ENCODE data around the gene RCOR3. TPM values are rescaled to one million over a fixed set of nuclear protein-coding genes. Genes with fewer than 3 reads are reported as not detected.

The RCOR3 gene
- total and polyA plus RNA-seq, 2 of the 8 experiments (the other 6 are each of a cell fraction or from before 2014, with no cell fraction given): 21.4 to 36.3 TPM

- H3K4me2 ChIP-seq (ENCODE audit: insufficient read depth in 1 of 2, low read depth in 2 of 2, low read length in 2 of 2): no peak overlapping the region
- no peak overlapping the region for H3K4ac ChIP-seq (replicated peaks; ENCODE audit: insufficient read length, low read depth, low read length)
- ChIA-PET CTCF (ENCODE audit: partially characterized antibody) (interaction anchor here (1.5 kb wide), 1 partner anchor 204 kb away, joined by 6 read pairs; no protein-coding TSS in a partner anchor), POLR2A (ENCODE audit: partially characterized antibody) (interaction anchor here (1.4 to 1.5 kb wide), 2 partner anchors 18 to 20 kb away, joined by 3 read pairs; no protein-coding TSS in a partner anchor)
- no peak overlapping the region for H3K9ac ChIP-seq (replicated peaks in 1 of 4; ENCODE audit: extremely low read depth in 1 of 4, low read depth in 3 of 4, low read length in 3 of 4)
- no peak overlapping the region for H2BK12ac ChIP-seq (ENCODE audit: low read depth, low read length)
- H3K23ac ChIP-seq (ENCODE audit: insufficient read length): no peak overlapping the region
- no peak for DNase-seq (ENCODE audit: low read depth in 1 of 2, low spot score in 2 of 2)
- H2AK5ac ChIP-seq (ENCODE audit: low read depth, low read length): no peak overlapping the region
- H4K20me1 ChIP-seq (replicated peaks in 1 of 2; ENCODE audit: control insufficient read depth in 1 of 2, insufficient read depth in 2 of 2, low read length in 2 of 2): no peaks in the 10 kb centered on the region
- H4K8ac ChIP-seq (ENCODE audit: extremely low read depth, insufficient read depth, low read length): no peak overlapping the region
- no peaks in the 10 kb centered on the region for H3K27me3 ChIP-seq (replicated peaks in 1 of 4; ENCODE audit: control insufficient read depth in 3 of 4, extremely low read depth in 1 of 4, insufficient read depth in 3 of 4, low read length in 3 of 4)
- no peak overlapping the region for H3K18ac ChIP-seq (ENCODE audit: extremely low read depth, low read length)
- no peak overlapping the region for H2AFZ ChIP-seq (ENCODE audit: low read length)
- H3K4me3 ChIP-seq (ENCODE audit: extremely low read depth in 1 of 4, insufficient read depth in 2 of 4, low read depth in 3 of 4, low read length in 4 of 4): no peak overlapping the region
- no peaks in the 10 kb centered on the region for H3K23me2 ChIP-seq (ENCODE audit: low read depth, low read length)
- H3K79me1 ChIP-seq (ENCODE audit: low read depth, low read length): no peaks in the 10 kb centered on the region
- no peak for FAIRE-seq
- H2BK120ac ChIP-seq (replicated peaks; ENCODE audit: low read depth, low read length): no peak overlapping the region
- peaks cover 7 to 36% (median 16%) of the 10 kb centered on the region in 4 experiments for H3K36me3 ChIP-seq (ENCODE audit: control insufficient read depth in 2 of 4, insufficient read depth in 4 of 4, low read length in 3 of 4)
- no peak overlapping the region for H4K5ac ChIP-seq (ENCODE audit: insufficient read length, low read depth, low read length)
- no peaks in the 10 kb centered on the region for H3K9me3 ChIP-seq (ENCODE audit: insufficient read depth in 2 of 2, low read depth in 1 of 2, low read length in 1 of 2)
- no peak overlapping the region for H3K56ac ChIP-seq (replicated peaks; ENCODE audit: insufficient read length, low read depth, low read length)
- H2BK20ac ChIP-seq (ENCODE audit: low read length): no peak overlapping the region
- H4K91ac ChIP-seq (replicated peaks; ENCODE audit: insufficient read length, low read length): no peak overlapping the region
- H2BK5ac ChIP-seq (ENCODE audit: low read depth, low read length): no peak overlapping the region
- no peak for TF ChIP-seq GABPA (IDR thresholded peaks at IDR 0.05; ENCODE audit: borderline replicate concordance, insufficient read depth, low read length)
- no peak for TF ChIP-seq POLR2AphosphoS5 (IDR thresholded peaks at IDR 0.05; ENCODE audit: low read depth, low read length)
- TF ChIP-seq SAP30 (IDR thresholded peaks at IDR 0.05; ENCODE audit: insufficient read depth, insufficient replicate concordance, low read length): no peak
- no peak for TF ChIP-seq BRCA1 (IDR thresholded peaks at IDR 0.05; ENCODE audit: low read depth, low read length)
- no peak for TF ChIP-seq TBP (IDR thresholded peaks at IDR 0.05; ENCODE audit: low read depth, low read length)
- no peak for TF ChIP-seq CEBPB (IDR thresholded peaks at IDR 0.05; ENCODE audit: low read depth, low read length)
- no peaks in the 10 kb centered on the region for H3K79me2 ChIP-seq (ENCODE audit: control insufficient read depth in 1 of 2, insufficient read depth in 2 of 2, low read length in 2 of 2)
- 85% methylated on average over 3 of the region's 3 CpGs; no CpG with 5 or more reads in 1 of the 2 experiments for WGBS, 2 experiments (ENCODE audit: extremely low coverage in 1 of 2, insufficient coverage in 1 of 2, insufficient read length in 1 of 2, insufficient replicate concordance in 2 of 2, low coverage in 1 of 2, low lambda C conversion rate in 2 of 2, missing lambda C conversion rate in 1 of 2)
- H3K27ac ChIP-seq (ENCODE audit: low read depth, low read length): no peak overlapping the region
- no peak overlapping the region for H3K14ac ChIP-seq (ENCODE audit: insufficient read length)
- no peaks in the 10 kb centered on the region for H3K4me1 ChIP-seq (replicated peaks in 1 of 4; ENCODE audit: control insufficient read depth in 3 of 4, insufficient read depth in 4 of 4, low read length in 3 of 4)
- H2BK15ac ChIP-seq (ENCODE audit: low read length): no peak overlapping the region
Measured at GRCh38 chr1:211309617-211310016, 50.5 kb downstream of the RCOR3 start.
